ENCODE measurements around the gene NONO. TPM values are rescaled to one million over a fixed set of nuclear protein-coding genes. Genes with fewer than 3 reads are reported as not detected.

NONO gene
- total RNA-seq, 2 donors from 2014 or later: 203 to 262 TPM

DNA sequence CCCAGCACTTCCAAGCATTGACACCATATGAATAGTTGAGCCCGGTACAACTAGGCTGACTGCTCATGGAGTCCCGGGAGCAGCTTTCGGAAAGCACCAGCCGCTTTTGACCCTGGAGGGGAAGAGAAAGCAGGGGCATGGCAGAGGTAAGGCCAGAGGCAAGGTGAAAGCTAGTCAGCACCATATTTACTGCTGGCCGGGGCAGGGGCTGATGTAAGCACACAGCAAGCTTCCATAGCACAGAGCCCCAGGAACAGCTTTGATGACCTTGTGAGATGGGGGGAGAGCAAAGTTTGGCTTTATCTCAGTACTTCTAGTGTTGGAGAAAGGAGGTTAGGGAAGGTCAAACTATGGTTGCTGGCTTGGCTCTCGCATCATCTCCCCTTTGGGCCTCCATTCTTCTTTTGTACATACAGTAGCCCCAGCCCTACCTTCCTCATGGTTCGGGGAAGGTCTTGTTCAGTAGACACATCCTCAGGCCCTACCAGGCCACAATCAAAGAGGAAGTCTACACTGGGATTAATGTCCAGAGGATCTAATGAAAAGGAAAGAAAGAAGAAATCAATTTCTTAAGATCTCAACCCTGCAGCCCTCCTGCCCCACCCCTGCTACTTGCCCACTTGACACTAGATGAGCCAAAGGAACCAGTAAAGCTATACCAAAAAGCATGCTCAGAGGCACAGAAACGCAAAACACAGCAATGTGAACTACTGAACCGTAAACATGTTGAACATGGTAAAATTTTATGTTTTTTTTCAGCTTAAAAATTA is 38.9 kb upstream of the NONO start:
- intact Hi-C loops (cut with DNase I): no loop called here

DNA sequence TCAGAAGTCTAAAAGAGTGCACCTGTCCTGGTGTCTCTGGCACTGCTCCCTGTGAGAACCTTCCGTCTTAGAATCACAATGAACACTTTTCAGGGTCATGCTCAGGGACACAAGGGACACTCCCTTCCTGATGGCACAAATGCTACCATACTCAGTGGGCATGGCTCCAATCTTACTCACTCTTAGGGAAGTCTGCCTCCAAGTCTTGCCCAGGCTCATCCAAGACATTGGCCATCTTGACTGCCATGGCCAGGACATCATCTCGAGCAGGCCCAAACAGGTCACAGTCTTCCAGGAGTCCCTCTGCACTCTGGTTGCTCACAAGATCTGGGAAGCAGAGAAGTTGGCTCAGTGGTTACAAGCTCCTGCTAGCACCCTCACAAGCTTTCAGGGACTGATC is 38.3 kb upstream of the NONO start:
- H3K9ac ChIP-seq (ENCODE audit: low read depth in 2 of 2, low read length in 2 of 2): no peak overlapping the region
- H3K36me3 ChIP-seq: no peaks in the 10 kb centered on the region
- TF ChIP-seq, protein P1, sequence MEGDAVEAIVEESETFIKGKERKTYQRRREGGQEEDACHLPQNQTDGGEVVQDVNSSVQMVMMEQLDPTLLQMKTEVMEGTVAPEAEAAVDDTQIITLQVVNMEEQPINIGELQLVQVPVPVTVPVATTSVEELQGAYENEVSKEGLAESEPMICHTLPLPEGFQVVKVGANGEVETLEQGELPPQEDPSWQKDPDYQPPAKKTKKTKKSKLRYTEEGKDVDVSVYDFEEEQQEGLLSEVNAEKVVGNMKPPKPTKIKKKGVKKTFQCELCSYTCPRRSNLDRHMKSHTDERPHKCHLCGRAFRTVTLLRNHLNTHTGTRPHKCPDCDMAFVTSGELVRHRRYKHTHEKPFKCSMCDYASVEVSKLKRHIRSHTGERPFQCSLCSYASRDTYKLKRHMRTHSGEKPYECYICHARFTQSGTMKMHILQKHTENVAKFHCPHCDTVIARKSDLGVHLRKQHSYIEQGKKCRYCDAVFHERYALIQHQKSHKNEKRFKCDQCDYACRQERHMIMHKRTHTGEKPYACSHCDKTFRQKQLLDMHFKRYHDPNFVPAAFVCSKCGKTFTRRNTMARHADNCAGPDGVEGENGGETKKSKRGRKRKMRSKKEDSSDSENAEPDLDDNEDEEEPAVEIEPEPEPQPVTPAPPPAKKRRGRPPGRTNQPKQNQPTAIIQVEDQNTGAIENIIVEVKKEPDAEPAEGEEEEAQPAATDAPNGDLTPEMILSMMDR (IDR thresholded peaks at IDR 0.05): no peak
- intact Hi-C loops (cut with DNase I): no loop called here
- H3K4me3 ChIP-seq: no peak overlapping the region
- H3K27me3 ChIP-seq: no peaks in the 10 kb centered on the region
- H3K27ac ChIP-seq: no peak overlapping the region
- no peak for DNase-seq
- no peaks in the 10 kb centered on the region for H3K9me3 ChIP-seq
- no peaks in the 10 kb centered on the region for H3K4me1 ChIP-seq

More for the DNA sequence above, 38.9 kb upstream of the NONO start:
- no peaks in the 10 kb centered on the region for H3K9me3 ChIP-seq
- H3K4me1 ChIP-seq: no peaks in the 10 kb centered on the region
- no peak overlapping the region for H3K27ac ChIP-seq
- H3K36me3 ChIP-seq: no peaks in the 10 kb centered on the region
- DNase-seq: no peak
- no peak overlapping the region for H3K4me3 ChIP-seq
- H3K9ac ChIP-seq (ENCODE audit: low read depth in 2 of 2, low read length in 2 of 2): no peak overlapping the region
- no peaks in the 10 kb centered on the region for H3K27me3 ChIP-seq
- TF ChIP-seq, protein P1 (IDR thresholded peaks at IDR 0.05): no peak

DNA sequence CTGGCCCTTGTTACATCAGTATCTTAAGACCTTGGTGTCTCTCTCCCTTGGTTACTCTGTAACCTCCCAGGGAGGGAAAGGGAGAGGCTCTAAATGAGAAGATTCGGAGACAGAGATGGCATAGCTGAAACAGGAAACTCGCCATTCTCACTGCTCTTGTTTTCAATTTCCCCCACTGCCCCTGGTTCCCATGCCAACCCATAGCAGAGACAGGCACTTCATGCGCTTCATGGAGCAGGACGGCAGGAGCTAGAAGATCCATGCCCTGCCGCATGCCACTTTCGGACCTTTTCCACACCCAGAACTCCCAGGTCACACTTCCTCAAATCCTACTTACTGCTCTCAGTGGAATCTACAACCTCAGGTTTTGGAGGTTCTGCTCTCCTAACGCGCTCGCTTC is 32.6 kb upstream of the NONO start:
- Histone ChIP-seq H3K27me3 (no peaks in the 10 kb centered on the region), H3K4me3 (no peak overlapping the region), H3K27ac (no peak overlapping the region), H3K9ac (ENCODE audit: low read depth in 2 of 2, low read length in 2 of 2) (no peak overlapping the region), H3K36me3 (no peaks in the 10 kb centered on the region), H3K4me1 (no peaks in the 10 kb centered on the region), H3K9me3 (no peaks in the 10 kb centered on the region)
- TF ChIP-seq, protein P1 (IDR thresholded peaks at IDR 0.05): no peak
- intact Hi-C loops (cut with DNase I): loop anchor here (10.0 kb wide), 1 partner anchor 66 kb away; no protein-coding TSS in a partner anchor
- DNase-seq: no peak

DNA sequence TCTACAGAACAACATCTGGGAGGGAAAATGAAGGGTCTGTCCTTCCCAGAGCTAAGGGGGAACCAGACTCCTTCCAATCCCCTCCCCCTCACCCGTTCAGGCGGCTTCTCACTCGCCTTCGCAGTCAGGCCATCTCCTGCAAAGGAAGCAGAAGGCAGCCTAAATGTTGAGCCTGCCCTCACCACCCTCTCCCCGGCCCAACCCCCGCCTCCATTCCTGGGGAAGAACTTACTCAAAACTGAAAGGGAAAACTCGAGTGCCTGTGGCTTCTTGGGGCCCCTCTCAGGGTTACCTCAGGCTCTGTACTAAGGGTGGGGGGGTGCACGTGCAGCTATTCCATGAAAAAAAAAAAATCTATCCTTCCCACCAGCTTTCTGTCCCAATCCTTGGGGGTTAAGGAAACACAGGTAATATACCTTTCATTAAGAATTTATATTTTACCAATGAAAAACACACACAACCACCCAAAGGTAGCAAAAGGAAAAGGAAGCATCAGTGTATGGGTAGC is 31.9 kb upstream of the NONO start:
- H3K4me3 ChIP-seq: no peak overlapping the region
- intact Hi-C loops (cut with DNase I): loop anchor here (10.0 kb wide), 1 partner anchor 67 kb away; no protein-coding TSS in a partner anchor
- no peak for DNase-seq

DNA sequence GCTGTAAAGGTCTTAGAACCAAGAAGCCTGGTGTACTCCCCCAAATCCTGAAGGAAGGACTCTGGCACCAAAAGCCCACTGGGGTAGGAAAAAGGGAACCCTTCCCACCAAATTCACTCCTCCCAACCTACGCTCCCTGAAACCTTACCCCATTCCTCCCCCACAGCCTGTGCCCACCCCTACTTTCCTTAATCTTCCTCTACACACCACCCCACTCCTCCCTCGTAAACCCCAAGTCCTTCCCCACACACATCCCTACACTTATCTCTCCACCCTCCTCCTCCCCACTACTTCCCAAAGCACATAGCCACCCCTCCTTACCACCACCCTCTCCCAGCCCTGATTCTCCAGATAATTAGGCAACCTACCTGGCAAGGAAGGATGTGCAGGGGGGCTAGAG is 31.2 kb upstream of the NONO start:
- H3K4me3 ChIP-seq: no peak overlapping the region
- H3K4me1 ChIP-seq: no peaks in the 10 kb centered on the region
- intact Hi-C loops (cut with DNase I): loop anchor here (10.0 kb wide), 1 partner anchor 67 kb away; no protein-coding TSS in a partner anchor
- H3K9me3 ChIP-seq: no peaks in the 10 kb centered on the region
- no peaks in the 10 kb centered on the region for H3K36me3 ChIP-seq
- H3K9ac ChIP-seq (ENCODE audit: low read depth in 2 of 2, low read length in 2 of 2): no peak overlapping the region
- H3K27ac ChIP-seq: no peak overlapping the region
- H3K27me3 ChIP-seq: no peaks in the 10 kb centered on the region
- DNase-seq: no peak
- TF ChIP-seq, protein P1 (IDR thresholded peaks at IDR 0.05): no peak

More for the DNA sequence above, 31.9 kb upstream of the NONO start:
- Histone ChIP-seq H3K9me3 (no peaks in the 10 kb centered on the region), H3K4me1 (no peaks in the 10 kb centered on the region), H3K27me3 (no peaks in the 10 kb centered on the region), H3K36me3 (no peaks in the 10 kb centered on the region), H3K27ac (no peak overlapping the region), H3K9ac (ENCODE audit: low read depth in 2 of 2, low read length in 2 of 2) (no peak overlapping the region)
- TF ChIP-seq, protein P1 (IDR thresholded peaks at IDR 0.05): no peak

Data from colonic mucosa (tissue), 4 donors.